Mucosa of rectum (tissue), 2 donors: Measurements from ENCODE around the gene SYT1.

Source experiments
- H3K27ac ChIP-seq, 2 donors: one replicate each; pipeline ENCODE4 v1.7.0; 2013; ENCODE audit warnings: inconsistent platforms in 2 of 2, low read depth in 2 of 2, low read length in 2 of 2
- H3K27me3 ChIP-seq, 2 donors: one replicate each; pipeline ENCODE4 v1.7.0; 2013; ENCODE audit warnings: low read length in 2 of 2; ENCODE audit not compliant: control insufficient read depth in 2 of 2, insufficient read depth in 2 of 2
- H3K36me3 ChIP-seq, 2 donors: one replicate each; pipeline ENCODE4 v1.7.0; 2013; ENCODE audit warnings: low read length in 2 of 2; ENCODE audit not compliant: control insufficient read depth in 2 of 2, insufficient read depth in 2 of 2
- H3K4me1 ChIP-seq, 2 donors: one replicate each; pipeline ENCODE4 v1.7.0; 2013; ENCODE audit warnings: low read length in 2 of 2, mild to moderate bottlenecking in 1 of 2; ENCODE audit not compliant: control insufficient read depth in 2 of 2, insufficient read depth in 2 of 2
- H3K4me3 ChIP-seq, 2 donors: one replicate each; pipeline ENCODE4 v1.7.0; 2013; ENCODE audit warnings: low read length in 2 of 2
- H3K9ac ChIP-seq, 2 donors: one replicate each; pipeline ENCODE4 v1.7.0; 2013; ENCODE audit warnings: low read length in 2 of 2, low read depth in 1 of 2, mild to moderate bottlenecking in 1 of 2
- H3K9me3 ChIP-seq, 2 donors: one replicate each; pipeline ENCODE4 v1.7.0; 2013; ENCODE audit warnings: low read length in 2 of 2; ENCODE audit not compliant: control insufficient read depth in 2 of 2
- donor health status: healthy.
- donor health status: Normal muscosa, but diverticular disease.

Gene SYT1

GRCh38 chr12:79309039-79309438 is 444.5 kb downstream of the SYT1 start:
- H3K27ac ChIP-seq: no peak overlapping the region
- H3K36me3 ChIP-seq: no peaks in the 10 kb centered on the region
- H3K4me3 ChIP-seq: no peak overlapping the region
- H3K9me3 ChIP-seq: no peaks in the 10 kb centered on the region
- H3K4me1 ChIP-seq: no peaks in the 10 kb centered on the region
- no peak overlapping the region for H3K9ac ChIP-seq
- H3K27me3 ChIP-seq: no peaks in the 10 kb centered on the region

- Histone ChIP-seq H3K27me3 (no peaks in the 10 kb centered on the region), H3K9me3 (no peaks in the 10 kb centered on the region), H3K9ac (no peak overlapping the region), H3K36me3 (no peaks in the 10 kb centered on the region), H3K27ac (no peak overlapping the region), H3K4me3 (no peak overlapping the region), H3K4me1 (no peaks in the 10 kb centered on the region)
Measured at GRCh38 chr12:79317179-79317847, 452.7 kb downstream of the SYT1 start.

- no peak overlapping the region for H3K9ac ChIP-seq
- H3K4me3 ChIP-seq: no peak overlapping the region
- no peaks in the 10 kb centered on the region for H3K36me3 ChIP-seq
- H3K27ac ChIP-seq: no peak overlapping the region
- no peaks in the 10 kb centered on the region for H3K9me3 ChIP-seq
- no peaks in the 10 kb centered on the region for H3K27me3 ChIP-seq
- no peaks in the 10 kb centered on the region for H3K4me1 ChIP-seq
Measured at GRCh38 chr12:79322905-79323304, 458.3 kb downstream of the SYT1 start.

- Histone ChIP-seq H3K27me3 (no peaks in the 10 kb centered on the region), H3K9me3 (no peaks in the 10 kb centered on the region), H3K36me3 (no peaks in the 10 kb centered on the region), H3K4me1 (no peaks in the 10 kb centered on the region), H3K27ac (no peak overlapping the region), H3K9ac (no peak overlapping the region), H3K4me3 (no peak overlapping the region)
Measured at GRCh38 chr12:79324571-79324970, 460.0 kb downstream of the SYT1 start.

- Histone ChIP-seq H3K4me3 (no peak overlapping the region), H3K27ac (no peak overlapping the region), H3K9me3 (no peaks in the 10 kb centered on the region), H3K36me3 (no peaks in the 10 kb centered on the region), H3K27me3 (no peaks in the 10 kb centered on the region), H3K9ac (no peak overlapping the region), H3K4me1 (no peaks in the 10 kb centered on the region)
Measured at GRCh38 chr12:79326222-79326621, 461.6 kb downstream of the SYT1 start.

GRCh38 chr12:79326663-79327062 is 462.1 kb downstream of the SYT1 start:
- H3K9me3 ChIP-seq: no peaks in the 10 kb centered on the region
- H3K4me1 ChIP-seq: no peaks in the 10 kb centered on the region
- H3K9ac ChIP-seq: no peak overlapping the region
- no peak overlapping the region for H3K27ac ChIP-seq
- no peak overlapping the region for H3K4me3 ChIP-seq
- no peaks in the 10 kb centered on the region for H3K36me3 ChIP-seq
- H3K27me3 ChIP-seq: no peaks in the 10 kb centered on the region

GRCh38 chr12:79327465-79327864 is 462.9 kb downstream of the SYT1 start:
- H3K27me3 ChIP-seq: no peaks in the 10 kb centered on the region
- H3K9ac ChIP-seq: no peak overlapping the region
- H3K4me1 ChIP-seq: no peaks in the 10 kb centered on the region
- no peaks in the 10 kb centered on the region for H3K9me3 ChIP-seq
- no peaks in the 10 kb centered on the region for H3K36me3 ChIP-seq
- H3K4me3 ChIP-seq: no peak overlapping the region
- H3K27ac ChIP-seq: no peak overlapping the region

GRCh38 chr12:79329933-79330332 is 465.4 kb downstream of the SYT1 start:
- no peaks in the 10 kb centered on the region for H3K27me3 ChIP-seq
- no peaks in the 10 kb centered on the region for H3K4me1 ChIP-seq
- H3K4me3 ChIP-seq: no peak overlapping the region
- H3K27ac ChIP-seq: no peak overlapping the region
- H3K9me3 ChIP-seq: no peaks in the 10 kb centered on the region
- H3K36me3 ChIP-seq: no peaks in the 10 kb centered on the region
- H3K9ac ChIP-seq: no peak overlapping the region

GRCh38 chr12:79331870-79332269 is 467.3 kb downstream of the SYT1 start:
- Histone ChIP-seq H3K4me1 (no peaks in the 10 kb centered on the region), H3K4me3 (no peak overlapping the region), H3K9ac (no peak overlapping the region), H3K9me3 (no peaks in the 10 kb centered on the region), H3K36me3 (no peaks in the 10 kb centered on the region), H3K27ac (no peak overlapping the region), H3K27me3 (no peaks in the 10 kb centered on the region)

GRCh38 chr12:79333144-79333543 is 468.6 kb downstream of the SYT1 start:
- Histone ChIP-seq H3K9me3 (no peaks in the 10 kb centered on the region), H3K27ac (no peak overlapping the region), H3K36me3 (no peaks in the 10 kb centered on the region), H3K4me1 (no peaks in the 10 kb centered on the region), H3K27me3 (no peaks in the 10 kb centered on the region), H3K9ac (no peak overlapping the region), H3K4me3 (no peak overlapping the region)
